C4-2B (cell line): ENCODE measurements around the gene MED4.

Experiments used
- CTCF ChIP-seq: fragments of 450-650 bp; conservative IDR thresholded peaks from 2 replicates; pipeline ENCODE4 v1.5.1; 2017; ENCODE audit warnings: mild to moderate bottlenecking
- ZFX ChIP-seq: fragments of 450-650 bp; IDR thresholded peaks from 2 replicates; pipeline ENCODE4 v1.6.1; 2017

GRCh38 chr13:48094404-48094780, 512 bp downstream of the MED4 start:
- TF ChIP-seq CTCF = no peak
- TF ChIP-seq ZFX = no peak
